Right lobe of liver (tissue), 6 donors: ENCODE data around the gene ZDHHC22. TPM values are rescaled to one million over a fixed set of nuclear protein-coding genes. Genes with fewer than 3 reads are reported as not detected.

ENCODE experiments used
- ATAC-seq, 4 donors: fragments of 200-7000 bp; cut with Tn5 transposase; one replicate each; pipeline ENCODE4 v1.9.1; 2020; ENCODE audit warnings: mild to moderate bottlenecking in 4 of 4, moderate library complexity in 4 of 4
- DNase-seq, 3 donors: peaks; one replicate each; pipeline ENCODE4 v3.0.0-alpha.2; 2020
- H3K27ac ChIP-seq, 3 donors: fragments of 200-600 bp; one replicate each; pipeline ENCODE4 v1.8.0; 2022
- H3K27me3 ChIP-seq, 2 donors: fragments of 200-600 bp; one replicate each; pipeline ENCODE4 v1.8.0; 2022
- H3K36me3 ChIP-seq, 4 donors: fragments of 200-600 bp; sonication (generic) in 1 of 4; one replicate each; pipeline versions ENCODE4 v1.5.1 to v1.8.0; 2017 to 2022; ENCODE audit warnings: control low read depth in 1 of 4
- H3K4me1 ChIP-seq, 4 donors: fragments of 200-600 bp; sonication (generic) in 1 of 4; one replicate each; pipeline versions ENCODE4 v1.5.1 to v1.8.0; 2017 to 2022; ENCODE audit warnings: control low read depth in 1 of 4
- H3K4me3 ChIP-seq, 3 donors: fragments of 200-600 bp; one replicate each; pipeline ENCODE4 v1.8.0; 2022
- H3K9me3 ChIP-seq, 4 donors: fragments of 200-600 bp; sonication (generic) in 1 of 4; one replicate each; pipeline versions ENCODE4 v1.5.1 to v1.8.0; 2017 to 2022; ENCODE audit warnings: control low read depth in 1 of 4
- POLR2A ChIP-seq: fragments of 450-650 bp; IDR thresholded peaks from one replicate; pipeline ENCODE4 v1.6.1; 2017; ENCODE audit warnings: antibody characterized with exemption, mild to moderate bottlenecking
- WGBS: methylation state at CpG from one replicate; pipeline ENCODE4 v1.1.6; 2018; ENCODE audit warnings: low coverage, low lambda C conversion rate; ENCODE audit not compliant: insufficient coverage; ENCODE audit errors: missing lambda C conversion rate; 5-methylcytosine and 5-hydroxymethylcytosine counted together
- intact Hi-C, 2 donors: fragments of 100-400 bp; cut with DNase I; formaldehyde crosslinking; loops; one replicate each; pipeline versions ENCODE4 v1.11.2 to v1.14.1; 2022
- total RNA-seq, 6 experiments: library from RNA; depleted of rRNA in 2 of 6; stranded (reverse); fragments of >200 nt in 2 of 6; fragmentation: NEBNext Ultra II Directional in 3 of 6; extraction: Animal tissue kit (Norgen Biotek cat#: 25700) in 3 of 6; gene quantifications; one replicate each; pipeline versions ENCODE4 v1.1.0 to v1.2.4, GENCODE V29; 2016 to 2023
- TF ChIP-seq, protein P1 (sequence below), 4 donors: fragments of 200-600 bp in 3 of 4; fragments of 450-650 bp in 1 of 4; IDR thresholded peaks; one replicate each; pipeline versions ENCODE4 v1.5.1 to v1.8.0; 2016 to 2022; ENCODE audit warnings: antibody characterized with exemption in 4 of 4, mild to moderate bottlenecking in 2 of 4
- donor health status: DM: no; HTN: yes; CAD: no.
- donor health status: DM: no; HTN: no; CAD: no.
- donor health status: DM: no; HTN: no; CAD: no.
- donor health status: DM: no; HTN: yes; CAD: no.
- donor health status: DM: no; HTN: yes; CAD: no.

The ZDHHC22 gene
- total RNA-seq, 6 experiments from 2014 or later, result not detected

DNA sequence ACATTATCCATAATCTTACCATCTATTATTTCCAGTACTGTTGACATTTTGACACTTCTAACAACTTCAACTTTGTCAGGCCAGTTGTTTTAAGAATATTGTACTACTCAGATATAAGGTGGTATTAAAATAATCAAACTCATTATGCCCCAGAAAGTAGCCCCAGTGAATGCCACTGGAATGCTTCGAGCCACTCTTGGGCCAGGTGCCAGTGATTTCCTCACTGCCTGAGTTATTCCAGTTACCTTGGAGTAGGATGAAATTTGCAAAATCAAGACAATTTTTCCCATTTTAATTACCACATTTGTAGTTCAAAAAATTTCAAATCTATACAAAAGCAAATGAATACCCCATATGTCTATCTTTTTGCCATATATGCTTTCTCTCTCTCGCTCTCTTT is 34.4 kb downstream of the ZDHHC22 start:
- ATAC-seq, result no peak
- Histone ChIP-seq H3K9me3 (no peaks in the 10 kb centered on the region), H3K4me1 (peaks cover 0 to 7% (median 2%) of the 10 kb centered on the region in 4 donors), H3K4me3 (no peak overlapping the region), H3K36me3 (peaks cover 0 to 46% (median 17%) of the 10 kb centered on the region in 4 donors), H3K27ac (no peak overlapping the region), H3K27me3 (no peaks in the 10 kb centered on the region)
- intact Hi-C loops, result no loop called here
- no peak for TF ChIP-seq POLR2A
- TF ChIP-seq, protein P1, sequence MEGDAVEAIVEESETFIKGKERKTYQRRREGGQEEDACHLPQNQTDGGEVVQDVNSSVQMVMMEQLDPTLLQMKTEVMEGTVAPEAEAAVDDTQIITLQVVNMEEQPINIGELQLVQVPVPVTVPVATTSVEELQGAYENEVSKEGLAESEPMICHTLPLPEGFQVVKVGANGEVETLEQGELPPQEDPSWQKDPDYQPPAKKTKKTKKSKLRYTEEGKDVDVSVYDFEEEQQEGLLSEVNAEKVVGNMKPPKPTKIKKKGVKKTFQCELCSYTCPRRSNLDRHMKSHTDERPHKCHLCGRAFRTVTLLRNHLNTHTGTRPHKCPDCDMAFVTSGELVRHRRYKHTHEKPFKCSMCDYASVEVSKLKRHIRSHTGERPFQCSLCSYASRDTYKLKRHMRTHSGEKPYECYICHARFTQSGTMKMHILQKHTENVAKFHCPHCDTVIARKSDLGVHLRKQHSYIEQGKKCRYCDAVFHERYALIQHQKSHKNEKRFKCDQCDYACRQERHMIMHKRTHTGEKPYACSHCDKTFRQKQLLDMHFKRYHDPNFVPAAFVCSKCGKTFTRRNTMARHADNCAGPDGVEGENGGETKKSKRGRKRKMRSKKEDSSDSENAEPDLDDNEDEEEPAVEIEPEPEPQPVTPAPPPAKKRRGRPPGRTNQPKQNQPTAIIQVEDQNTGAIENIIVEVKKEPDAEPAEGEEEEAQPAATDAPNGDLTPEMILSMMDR (IDR thresholded peaks at IDR 0.05), result no peak
- DNase-seq, result no peak
- 56% methylated on average over 2 of the region's 2 CpGs for WGBS

DNA sequence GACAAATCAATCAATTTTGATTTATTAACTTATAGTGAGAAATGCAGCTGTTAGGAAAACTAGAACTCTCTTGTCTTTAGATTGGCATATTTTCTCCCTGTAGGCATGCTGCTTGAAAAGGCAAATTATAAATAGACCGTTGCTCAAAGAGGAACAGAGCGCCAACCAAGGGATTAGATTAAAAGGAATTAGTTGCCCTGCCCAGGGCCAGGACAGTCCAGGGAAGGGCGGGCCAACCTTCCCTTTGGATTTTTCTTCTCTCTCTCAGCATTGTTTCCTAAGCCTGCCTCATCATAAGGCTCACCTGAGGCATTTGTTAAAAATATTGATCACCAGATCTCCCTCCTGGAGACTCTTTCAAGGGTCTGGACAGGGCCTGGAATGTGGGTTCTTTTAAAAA is 34.9 kb downstream of the ZDHHC22 start:
- Histone ChIP-seq H3K4me3 (no peak overlapping the region), H3K4me1 (peaks cover 0 to 7% (median 2%) of the 10 kb centered on the region in 4 donors), H3K27me3 (no peaks in the 10 kb centered on the region), H3K27ac (no peak overlapping the region), H3K9me3 (no peaks in the 10 kb centered on the region), H3K36me3 (peaks cover 0 to 40% (median 14%) of the 10 kb centered on the region in 4 donors)
- intact Hi-C loops, result no loop called here
- DNase-seq (no peak), ATAC-seq (no peak)
- 80% methylated on average over 3 of the region's 3 CpGs for WGBS
- TF ChIP-seq, protein P1 (IDR thresholded peaks at IDR 0.05), result no peak
- no peak for TF ChIP-seq POLR2A

DNA sequence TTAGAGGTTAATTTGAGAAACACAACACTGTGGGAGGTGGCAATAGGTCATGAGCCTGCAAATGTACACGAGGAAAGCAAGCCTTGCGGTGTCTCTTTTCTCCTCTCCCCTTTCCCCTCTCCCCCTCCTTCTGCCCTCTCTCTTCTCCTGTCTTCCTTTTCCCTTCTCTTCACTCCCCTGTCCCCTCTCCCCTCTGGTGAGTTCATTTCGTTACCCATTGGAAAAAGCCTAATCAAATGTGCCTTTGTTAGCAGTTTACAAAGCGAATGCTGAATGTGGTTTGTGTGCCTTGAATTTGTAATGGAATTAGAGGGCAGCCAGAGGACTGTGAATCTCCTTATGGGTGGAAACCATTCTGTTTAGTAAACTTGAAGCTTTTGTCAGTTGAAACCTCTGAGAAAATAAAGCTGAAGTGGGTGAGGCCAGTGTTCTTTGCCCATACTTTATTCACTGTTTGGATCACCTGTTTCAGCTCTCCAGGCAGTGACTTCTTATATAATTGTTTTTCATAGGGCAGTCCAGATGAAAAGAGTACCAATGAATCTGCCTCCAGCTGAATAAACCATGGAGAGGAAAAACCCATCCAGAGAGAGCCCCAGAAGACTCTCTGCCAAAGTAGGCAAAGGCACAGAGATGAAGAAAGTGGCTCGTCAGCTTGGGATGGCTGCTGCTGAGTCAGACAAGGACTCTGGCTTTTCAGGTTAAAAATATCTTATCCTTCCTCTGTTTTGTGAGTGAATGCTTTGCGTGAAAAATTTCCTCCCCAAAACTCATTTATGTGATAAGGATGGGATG is 36.2 kb downstream of the ZDHHC22 start:
- Histone ChIP-seq H3K27me3 (no peaks in the 10 kb centered on the region), H3K4me3 (no peak overlapping the region), H3K36me3 (peaks cover 0 to 27% (median 7%) of the 10 kb centered on the region in 4 donors), H3K27ac (no peak overlapping the region), H3K4me1 (peaks cover 0 to 7% (median 2%) of the 10 kb centered on the region in 4 donors), H3K9me3 (no peaks in the 10 kb centered on the region)
- DNase-seq, result no peak
- WGBS, result 80% methylated on average over 5 of the region's 6 CpGs
- intact Hi-C loops, result no loop called here
- TF ChIP-seq POLR2A, result no peak
- TF ChIP-seq, protein P1 (IDR thresholded peaks at IDR 0.05), result no peak
- no peak for ATAC-seq

DNA sequence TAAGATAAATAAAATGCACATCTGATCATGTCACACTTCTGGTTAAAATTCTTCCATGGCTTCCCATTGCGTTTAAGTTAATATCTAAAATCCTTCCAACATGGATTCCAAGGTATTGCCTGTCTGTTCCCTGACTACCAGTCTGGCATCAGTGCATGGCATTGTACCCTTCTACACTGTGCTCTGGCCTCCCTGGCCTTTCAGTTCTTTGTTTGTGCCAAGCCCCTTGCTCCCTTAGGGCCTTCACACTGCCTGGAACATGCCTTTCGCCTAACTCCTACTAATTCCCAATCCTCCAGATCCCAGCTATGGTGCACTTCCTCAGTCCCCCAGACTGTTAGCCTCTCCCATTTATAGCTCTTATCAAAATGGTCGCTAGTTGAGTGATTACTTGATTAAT is 37.2 kb downstream of the ZDHHC22 start:
- TF ChIP-seq POLR2A, result no peak
- TF ChIP-seq, protein P1 (IDR thresholded peaks at IDR 0.05), result no peak
- Histone ChIP-seq H3K4me1 (peaks cover 0 to 7% (median 2%) of the 10 kb centered on the region in 4 donors), H3K9me3 (no peaks in the 10 kb centered on the region), H3K4me3 (no peak overlapping the region), H3K27me3 (no peaks in the 10 kb centered on the region), H3K36me3 (peaks cover 0 to 19% (median 7%) of the 10 kb centered on the region in 4 donors), H3K27ac (no peak overlapping the region)
- no peak for DNase-seq
- no peak for ATAC-seq
- WGBS, result 77% methylated on average over 3 of the region's 3 CpGs
- intact Hi-C loops, result no loop called here
